Keratinocyte (primary cell): Measurements from ENCODE around the gene KRT73. TPM values are rescaled to one million over a fixed set of nuclear protein-coding genes. Genes with fewer than 3 reads are reported as not detected.

Experiments
- DNase-seq: peaks from one replicate; pipeline ENCODE4 v3.0.0-alpha.2; 2011; ENCODE audit warnings: low read depth, missing footprints, low spot score
- FAIRE-seq: peaks from 2 replicates; lab custom pipeline; 2011; peaks lifted over from hg19 to GRCh38; lab: Jason Lieb, UNC
- H2AFZ ChIP-seq: 2 replicates; pipeline ENCODE4 v1.6.0; 2012; ENCODE audit warnings: low read length, control low read depth, inconsistent platforms; ENCODE audit not compliant: control insufficient read depth
- H3K27ac ChIP-seq: 2 replicates; pipeline ENCODE4 v1.5.1; 2011; ENCODE audit warnings: low read length; ENCODE audit not compliant: control insufficient read depth, insufficient read depth
- H3K27me3 ChIP-seq: 3 replicates; pipeline ENCODE4 v1.6.0; 2011; ENCODE audit warnings: low read length; ENCODE audit not compliant: control insufficient read depth, insufficient read depth; ENCODE audit errors: extremely low read depth
- H3K36me3 ChIP-seq, 2 experiments: 2 replicates in 1 of 2; 3 replicates in 1 of 2; pipeline ENCODE4 v1.5.1; 2011; ENCODE audit warnings: low read length in 2 of 2, mild to moderate bottlenecking in 1 of 2; ENCODE audit not compliant: control insufficient read depth in 2 of 2, insufficient read depth in 2 of 2; ENCODE audit errors: extremely low read depth in 1 of 2
- H3K4me1 ChIP-seq: 3 replicates; pipeline ENCODE4 v1.5.1; 2011; ENCODE audit warnings: low read length; ENCODE audit not compliant: control insufficient read depth, insufficient read depth; ENCODE audit errors: extremely low read depth
- H3K4me2 ChIP-seq: 3 replicates; pipeline ENCODE4 v1.6.0; 2011; ENCODE audit warnings: low read depth, low read length; ENCODE audit not compliant: control insufficient read depth, insufficient read depth; ENCODE audit errors: extremely low read depth
- H3K4me3 ChIP-seq, 3 experiments: fragments of 200-600 bp in 1 of 3; sonication (generic) in 1 of 3; 2 replicates in 2 of 3; 3 replicates in 1 of 3; pipeline ENCODE4 v1.5.1; 2011 to 2016; ENCODE audit warnings: low read length in 3 of 3, mild to moderate bottlenecking in 3 of 3, control low read depth in 2 of 3, inconsistent platforms in 1 of 3, low read depth in 1 of 3, mixed read lengths in 1 of 3, mixed run types in 1 of 3, moderate library complexity in 1 of 3; ENCODE audit not compliant: control insufficient read depth in 2 of 3, insufficient read depth in 2 of 3; ENCODE audit errors: extremely low read depth in 1 of 3
- H3K79me2 ChIP-seq: 2 replicates; pipeline ENCODE4 v1.6.0; 2012; ENCODE audit warnings: low read length; ENCODE audit not compliant: control insufficient read depth, insufficient read depth
- H3K9ac ChIP-seq: 3 replicates; pipeline ENCODE4 v1.6.0; 2011; ENCODE audit warnings: low read length; ENCODE audit not compliant: control insufficient read depth, insufficient read depth; ENCODE audit errors: extremely low read depth
- H3K9me1 ChIP-seq: 3 replicates; pipeline ENCODE4 v1.6.0; 2011; ENCODE audit warnings: low read length; ENCODE audit not compliant: control insufficient read depth, insufficient read depth; ENCODE audit errors: extremely low read depth
- H3K9me3 ChIP-seq: 2 replicates; pipeline ENCODE4 v1.5.1; 2012; ENCODE audit warnings: low read depth, low read length; ENCODE audit not compliant: control insufficient read depth
- H4K20me1 ChIP-seq: 3 replicates; pipeline ENCODE4 v1.6.0; 2011; ENCODE audit warnings: low read length; ENCODE audit not compliant: control insufficient read depth, insufficient read depth; ENCODE audit errors: extremely low read depth
- CTCF ChIP-seq, 3 experiments: IDR thresholded peaks in 1 of 3; conservative IDR thresholded peaks in 1 of 3; optimal IDR thresholded peaks in 1 of 3; 2 replicates in 2 of 3; 3 replicates in 1 of 3; pipeline versions ENCODE3 to v1.5.1; 2011; ENCODE audit warnings: low read length in 3 of 3, mild to moderate bottlenecking in 3 of 3, moderate library complexity in 2 of 3, control low read depth in 1 of 3, inconsistent platforms in 1 of 3; ENCODE audit not compliant: insufficient read depth in 2 of 3; ENCODE audit errors: extremely low read depth in 1 of 3
- EZH2 ChIP-seq: IDR thresholded peaks from one replicate; pipeline ENCODE4 v1.6.1; 2012; ENCODE audit warnings: inconsistent platforms, mild to moderate bottlenecking, low read length, moderate library complexity
- dilution Hi-C: fragments of 300-500 bp; cut with MboI; formaldehyde crosslinking; loops from one replicate; pipeline ENCODE4 v1.7.0; 2020; ENCODE audit warnings: low sequenced_read_pairs; ENCODE audit not compliant: extremely low pct_ligation_motif_present
- polyA plus RNA-seq, 5 experiments: library from polyadenylated mRNA; depleted of rRNA in 3 of 5; stranded (reverse) in 3 of 5; stranded (forward) in 1 of 5; unstranded in 1 of 5; fragments of >200 nt; gene quantifications; 1 replicate in 1 of 5; 2 replicates in 3 of 5; 3 replicates in 1 of 5; pipeline versions ENCODE4 v1.2.1 to v1.2.3, GENCODE V29; 2011 to 2012; ENCODE audit warnings: missing spikeins in 2 of 5, low read depth in 1 of 5, low replicate concordance in 1 of 5

Gene KRT73
- polyA plus RNA-seq, 1 donor (not counting 4 experiments of a cell fraction or from before 2014, with no cell fraction given), result 0.03 TPM

GRCh38 chr12:52662918-52663229 is 44.5 kb upstream of the KRT73 start:
- H3K4me3 ChIP-seq, result no peak overlapping the region
- no peak overlapping the region for H2AFZ ChIP-seq
- no peaks in the 10 kb centered on the region for H3K9me1 ChIP-seq
- peaks cover 16% of the 10 kb centered on the region for H3K27me3 ChIP-seq
- DNase-seq, result no peak
- H3K79me2 ChIP-seq, result no peaks in the 10 kb centered on the region
- no peak for FAIRE-seq
- H3K4me2 ChIP-seq, result no peak overlapping the region
- TF ChIP-seq EZH2 (no peak), CTCF (optimal IDR thresholded peaks at IDR 0.05 in 1 of 3, IDR thresholded peaks at IDR 0.05 in 1 of 3, conservative IDR thresholded peaks at IDR 0.05 in 1 of 3; ENCODE audit: extremely low read depth in 1 of 3, insufficient read depth in 2 of 3, low read length in 3 of 3) (no peak)
- no peak overlapping the region for H3K9ac ChIP-seq
- peaks cover 6% of the 10 kb centered on the region for H3K4me1 ChIP-seq
- no peaks in the 10 kb centered on the region for H4K20me1 ChIP-seq
- no peaks in the 10 kb centered on the region for H3K9me3 ChIP-seq
- H3K36me3 ChIP-seq, result no peaks in the 10 kb centered on the region
- dilution Hi-C loops, result no loop called here
- H3K27ac ChIP-seq, result no peak overlapping the region

GRCh38 chr12:52662093-52662917 is 43.9 kb upstream of the KRT73 start:
- no peak overlapping the region for H3K9ac ChIP-seq
- H4K20me1 ChIP-seq, result no peaks in the 10 kb centered on the region
- H3K79me2 ChIP-seq, result no peaks in the 10 kb centered on the region
- H3K36me3 ChIP-seq, result no peaks in the 10 kb centered on the region
- no peaks in the 10 kb centered on the region for H3K9me3 ChIP-seq
- no peak overlapping the region for H3K27ac ChIP-seq
- FAIRE-seq (no peak), DNase-seq (no peak)
- H3K4me1 ChIP-seq, result peaks cover 6% of the 10 kb centered on the region
- H3K4me3 ChIP-seq, result no peak overlapping the region
- no peaks in the 10 kb centered on the region for H3K9me1 ChIP-seq
- peaks cover 12% of the 10 kb centered on the region for H3K27me3 ChIP-seq
- H2AFZ ChIP-seq, result no peak overlapping the region
- TF ChIP-seq CTCF (optimal IDR thresholded peaks at IDR 0.05 in 1 of 3, IDR thresholded peaks at IDR 0.05 in 1 of 3, conservative IDR thresholded peaks at IDR 0.05 in 1 of 3; ENCODE audit: extremely low read depth in 1 of 3, insufficient read depth in 2 of 3, low read length in 3 of 3), result no peak
- TF ChIP-seq EZH2, result no peak
- H3K4me2 ChIP-seq, result no peak overlapping the region
- dilution Hi-C loops, result no loop called here
